Left cardiac atrium (tissue), 4 donors: ENCODE results near the gene ANKS1B. TPM values are rescaled to one million over a fixed set of nuclear protein-coding genes. Genes with fewer than 3 reads are reported as not detected.

ENCODE experiments used
- ATAC-seq, 2 donors: fragments of 200-7000 bp; cut with Tn5 transposase; one replicate each; pipeline ENCODE4 v1.9.1; 2020; ENCODE audit warnings: mild to moderate bottlenecking in 2 of 2, moderate library complexity in 2 of 2
- DNase-seq: peaks from one replicate; pipeline ENCODE4 v3.0.0-alpha.2; 2020
- intact Hi-C, 2 donors: fragments of 100-400 bp; cut with DNase I; formaldehyde crosslinking; loops; one replicate each; pipeline versions ENCODE4 v1.14.1 to v1.15.1; 2022 to 2023
- total RNA-seq, 2 donors: library from RNA; stranded (reverse); fragmentation: NEBNext Ultra II Directional; extraction: Animal tissue kit (Norgen Biotek cat#: 25700); gene quantifications; one replicate each; pipeline ENCODE4 v1.2.1, GENCODE V29; 2021
- donor health status: DM: no; HTN: yes; CAD: no.
- donor health status: DM: no; HTN: yes; CAD: no; lungs with severe emphysema.
- donor health status: DM: yes; HTN: yes; CAD: no.
- donor health status: Dilated cardiomyopathy.

Gene ANKS1B
- total RNA-seq, 2 donors from 2014 or later: 3.1 TPM

- intact Hi-C loops: no loop called here
- DNase-seq (no peak), ATAC-seq (no peak)
Measured at GRCh38 chr12:99137124-99137855, 847.4 kb downstream of the ANKS1B start.

DNA sequence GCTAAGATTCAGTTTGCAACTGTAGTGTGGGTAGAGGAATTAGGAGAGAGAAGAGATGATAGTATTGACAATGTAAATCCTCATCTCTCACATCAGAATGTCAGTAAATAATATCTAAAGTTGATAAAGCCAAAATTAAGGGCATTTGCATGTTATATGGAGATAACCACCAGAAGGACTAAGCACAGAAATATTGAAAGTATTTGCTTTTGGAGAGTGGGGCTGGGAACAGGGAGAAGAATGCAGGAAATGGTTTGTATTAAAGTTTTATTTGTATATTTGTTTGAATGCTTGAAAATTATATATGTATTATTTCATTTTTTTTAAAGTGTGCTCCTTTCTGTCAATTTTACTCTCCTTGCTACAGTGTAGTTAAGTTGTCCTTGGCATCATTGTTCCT is 848.2 kb downstream of the ANKS1B start:
- ATAC-seq: no peak
- intact Hi-C loops: no loop called here
- no peak for DNase-seq

GRCh38 chr12:99135376-99135775 is 849.4 kb downstream of the ANKS1B start:
- intact Hi-C loops: no loop called here
- ATAC-seq: no peak

GRCh38 chr12:99133401-99133800 is 851.3 kb downstream of the ANKS1B start:
- ATAC-seq (no peak), DNase-seq (no peak)
- intact Hi-C loops: no loop called here

More at GRCh38 chr12:99135376-99135775, 849.4 kb downstream of the ANKS1B start:
- no peak for DNase-seq

DNA sequence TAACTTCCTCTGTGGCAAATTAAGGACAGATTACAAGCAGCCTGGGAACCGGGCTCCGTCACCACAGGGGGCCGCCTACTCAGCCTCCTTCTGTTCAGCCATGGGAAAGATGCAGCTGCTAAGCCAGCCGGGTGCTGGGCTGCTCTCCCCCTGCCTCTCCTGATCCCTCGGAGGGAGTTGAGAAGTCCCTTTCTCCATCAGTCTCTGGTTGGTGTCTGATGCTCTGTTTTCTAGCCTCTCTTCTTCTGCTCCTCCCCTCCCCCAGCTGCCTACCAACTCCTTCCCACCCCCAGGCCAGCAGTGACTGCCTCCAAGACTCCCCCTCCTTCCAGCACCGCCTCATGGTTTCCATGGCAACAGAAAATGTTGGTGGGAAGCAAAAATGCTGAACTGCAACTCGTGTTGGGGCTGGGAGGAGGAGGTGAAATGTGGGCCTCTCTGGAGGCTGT is 853.0 kb downstream of the ANKS1B start:
- intact Hi-C loops: no loop called here
- DNase-seq (peak; percentile 51), ATAC-seq (peak; percentile 74 to 85)

- DNase-seq (no peak), ATAC-seq (peak; percentile 50 to 85)
- intact Hi-C loops: no loop called here
Measured at GRCh38 chr12:99130808-99131553, 853.8 kb downstream of the ANKS1B start.

GRCh38 chr12:99128246-99128802 is 856.4 kb downstream of the ANKS1B start:
- intact Hi-C loops: no loop called here
- ATAC-seq (no peak), DNase-seq (no peak)

DNA sequence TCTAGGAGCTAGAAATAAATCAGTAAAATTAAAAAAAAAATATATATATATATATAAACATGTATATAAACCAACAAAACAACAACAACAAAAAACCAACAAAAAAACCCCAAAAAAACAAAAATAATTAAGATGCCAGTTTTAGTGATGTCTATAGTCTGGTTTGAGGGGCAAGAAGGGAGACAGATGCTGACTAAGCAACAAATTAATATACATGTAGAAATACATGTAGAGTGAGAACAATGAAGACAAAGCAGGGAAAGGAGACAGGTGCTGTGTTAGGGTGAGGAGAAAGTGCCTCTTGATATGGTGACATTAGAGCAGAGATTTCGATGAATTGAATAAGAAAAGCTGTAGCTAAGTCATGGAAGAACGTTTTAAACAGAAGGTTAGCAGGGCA is 861.8 kb downstream of the ANKS1B start:
- DNase-seq: no peak
- no peak for ATAC-seq
- intact Hi-C loops: no loop called here

GRCh38 chr12:99122496-99122895 is 862.2 kb downstream of the ANKS1B start:
- ATAC-seq (no peak), DNase-seq (no peak)
- intact Hi-C loops: no loop called here

DNA sequence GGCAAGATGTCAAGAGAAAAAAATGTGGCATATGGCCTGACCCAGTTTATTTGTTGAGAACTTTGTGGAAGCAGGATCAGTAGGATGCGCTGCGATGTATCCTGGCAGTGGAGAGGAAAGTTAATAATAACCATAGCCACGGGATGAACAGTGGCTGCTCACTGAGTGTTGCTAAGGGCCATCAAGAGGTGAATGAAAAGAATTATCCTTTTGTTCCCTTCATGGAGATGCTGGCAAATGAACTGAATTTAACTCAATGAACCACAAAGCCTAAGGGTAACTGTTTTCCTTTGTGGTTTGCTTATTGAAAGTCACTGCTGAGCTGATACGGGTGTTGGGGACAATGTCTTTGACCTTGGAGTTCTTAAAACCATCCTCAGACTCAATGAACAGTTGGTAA is 863.2 kb downstream of the ANKS1B start:
- DNase-seq: no peak
- ATAC-seq: no peak
- intact Hi-C loops: no loop called here

DNA sequence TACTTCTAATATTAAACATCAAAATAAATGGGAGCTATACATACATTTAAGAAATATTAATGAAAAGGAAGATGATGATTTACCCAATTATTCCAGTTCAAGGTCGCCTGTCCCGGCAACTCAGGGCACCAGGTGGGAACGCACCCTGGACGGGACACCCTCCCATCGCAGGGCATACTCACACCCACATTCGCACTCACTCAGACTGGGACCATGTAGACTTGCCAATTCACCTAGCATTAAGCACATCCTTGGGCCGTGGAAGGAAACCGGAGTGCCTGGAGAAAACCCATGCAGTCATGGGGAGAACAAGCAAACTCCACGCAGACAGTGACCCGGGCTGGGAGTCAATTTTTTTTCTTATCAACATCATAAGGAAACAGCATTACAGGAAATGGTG is 864.8 kb downstream of the ANKS1B start:
- intact Hi-C loops: no loop called here
- ATAC-seq (no peak), DNase-seq (no peak)

GRCh38 chr12:99119449-99119848 is 865.3 kb downstream of the ANKS1B start:
- DNase-seq (no peak), ATAC-seq (no peak)
- intact Hi-C loops: no loop called here

GRCh38 chr12:99111600-99111999 is 873.1 kb downstream of the ANKS1B start:
- ATAC-seq: no peak
- intact Hi-C loops: no loop called here
- DNase-seq: no peak

GRCh38 chr12:99110868-99111267 is 873.9 kb downstream of the ANKS1B start:
- DNase-seq (no peak), ATAC-seq (no peak)
- intact Hi-C loops: no loop called here

GRCh38 chr12:99110212-99110611 is 874.5 kb downstream of the ANKS1B start:
- intact Hi-C loops: no loop called here
- no peak for ATAC-seq
- no peak for DNase-seq

- DNase-seq: no peak
- no peak for ATAC-seq
- intact Hi-C loops: no loop called here
Measured at GRCh38 chr12:99108924-99109323, 875.8 kb downstream of the ANKS1B start.

GRCh38 chr12:99099786-99100185 is 885.0 kb downstream of the ANKS1B start:
- DNase-seq (no peak), ATAC-seq (no peak)
- intact Hi-C loops: no loop called here

DNA sequence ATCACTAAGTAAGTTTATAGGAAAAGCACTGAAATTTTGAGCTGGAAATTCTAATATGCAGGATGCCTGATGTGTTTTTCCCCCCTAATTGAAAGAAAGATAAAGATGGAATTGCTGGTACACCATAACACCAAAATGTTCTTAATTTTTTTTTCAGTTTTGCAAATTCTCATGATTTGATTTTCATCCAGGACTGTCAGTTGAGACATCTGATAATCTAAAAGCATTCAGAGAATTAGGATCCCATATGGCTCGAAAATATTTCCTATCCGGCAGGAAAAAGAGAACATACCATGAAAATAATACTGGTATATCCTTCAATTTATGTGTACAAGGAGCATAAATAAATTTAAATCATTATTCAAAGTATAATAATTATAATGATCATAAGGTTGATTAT is 887.6 kb downstream of the ANKS1B start:
- ATAC-seq: no peak
- intact Hi-C loops: no loop called here
- DNase-seq: no peak

DNA sequence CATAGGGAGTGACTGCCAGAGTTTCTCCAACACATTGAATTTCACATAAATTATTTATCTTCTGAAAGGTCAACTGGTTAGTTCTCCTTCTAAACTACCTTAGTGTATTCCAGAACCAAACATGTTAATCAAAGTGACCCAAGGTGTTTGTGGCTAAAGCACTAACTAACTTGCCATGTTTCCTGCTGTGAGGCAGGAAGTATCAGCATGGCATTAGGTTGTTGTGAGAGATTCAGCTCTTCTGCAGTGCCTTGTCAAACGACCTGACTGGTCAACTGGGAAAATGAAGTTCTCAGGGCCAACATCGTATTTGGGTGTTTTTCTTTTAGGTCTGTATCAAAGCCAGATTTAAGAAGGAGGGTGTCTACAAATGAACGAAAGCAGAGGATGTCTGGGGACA is 891.6 kb downstream of the ANKS1B start:
- intact Hi-C loops: no loop called here
- ATAC-seq (no peak), DNase-seq (no peak)

- DNase-seq (no peak), ATAC-seq (no peak)
- intact Hi-C loops: no loop called here
Measured at GRCh38 chr12:99092100-99092851, 892.5 kb downstream of the ANKS1B start.
